ENCODE data around the gene LASP1. TPM values are rescaled to one million over a fixed set of nuclear protein-coding genes. Genes with fewer than 3 reads are reported as not detected.
"Not testable (repeated sequence)": the region's sequence is repeated elsewhere in the genome, so short reads cannot be mapped to it uniquely, and the experiment has no call there.

The LASP1 gene
- total RNA-seq, 1 donor from 2014 or later: 127 TPM

- intact Hi-C loops (cut with DNase I): no loop called here
- DNase-seq (ENCODE audit: low spot score) (no peak), ATAC-seq (no peak)
These were observed 49.1 kb downstream of the LASP1 start for GRCh38 chr17:38918916-38919315.

- ATAC-seq (no peak), DNase-seq (ENCODE audit: low spot score) (peak; percentile 51)
These were observed 49.6 kb downstream of the LASP1 start for GRCh38 chr17:38919316-38920078.

GRCh38 chr17:38920374-38921291 lies 50.8 kb downstream of the LASP1 start:
- ATAC-seq (peak; percentile 2), DNase-seq (ENCODE audit: low spot score) (peak; percentile 31)
- intact Hi-C loops (cut with DNase I): no loop called here

More at GRCh38 chr17:38919316-38920078, 49.6 kb downstream of the LASP1 start:
- intact Hi-C loops (cut with DNase I): no loop called here

GRCh38 chr17:38921756-38922411 lies 52.0 kb downstream of the LASP1 start:
- DNase-seq (ENCODE audit: low spot score) (peak; percentile 48), ATAC-seq (no peak)
- intact Hi-C loops (cut with DNase I): no loop called here

GRCh38 chr17:38922538-38923297 lies 52.9 kb downstream of the LASP1 start:
- peak; percentile 85 for DNase-seq (ENCODE audit: low spot score)
- intact Hi-C loops (cut with DNase I): no loop called here
- ATAC-seq: peak; percentile 62

GRCh38 chr17:38925263-38925995 lies 55.6 kb downstream of the LASP1 start, which contains the start of gene LASP1NB:
LASP1NB (plus strand) TSS chr17:38925614.
- intact Hi-C loops (cut with DNase I): no loop called here
- ATAC-seq (peak; percentile 77), DNase-seq (ENCODE audit: low spot score) (peak; percentile 62)

- DNase-seq (ENCODE audit: low spot score) (peak; percentile 44), ATAC-seq (no peak)
- intact Hi-C loops (cut with DNase I): no loop called here
These were observed 56.6 kb downstream of the LASP1 start for GRCh38 chr17:38926293-38927070.

GRCh38 chr17:38930782-38931181 lies 60.9 kb downstream of the LASP1 start:
- intact Hi-C loops (cut with DNase I): not testable (repeated sequence)

GRCh38 chr17:38933962-38934361 lies 64.1 kb downstream of the LASP1 start:
- DNase-seq (ENCODE audit: low spot score); ATAC-seq; intact Hi-C loops (cut with DNase I): not testable (repeated sequence)

More at GRCh38 chr17:38930782-38931181, 60.9 kb downstream of the LASP1 start:
- not testable (repeated sequence) for DNase-seq (ENCODE audit: low spot score); ATAC-seq

- DNase-seq (ENCODE audit: low spot score) (no peak), ATAC-seq (no peak)
- intact Hi-C loops (cut with DNase I): no loop called here
These were observed 70.1 kb downstream of the LASP1 start for GRCh38 chr17:38939987-38940386.

- intact Hi-C loops (cut with DNase I): no loop called here
- DNase-seq (ENCODE audit: low spot score) (no peak), ATAC-seq (peak; percentile 24)
These were observed 70.5 kb downstream of the LASP1 start for GRCh38 chr17:38940404-38940803.

- DNase-seq (ENCODE audit: low spot score): no peak
- intact Hi-C loops (cut with DNase I): no loop called here
- no peak for ATAC-seq
These were observed 73.0 kb downstream of the LASP1 start for GRCh38 chr17:38942696-38943334.

GRCh38 chr17:38943607-38944006 lies 73.7 kb downstream of the LASP1 start:
- intact Hi-C loops (cut with DNase I): no loop called here
- DNase-seq (ENCODE audit: low spot score) (no peak), ATAC-seq (no peak)

- no peak for ATAC-seq
- intact Hi-C loops (cut with DNase I): no loop called here
These were observed 77.3 kb downstream of the LASP1 start for GRCh38 chr17:38947189-38947588.

GRCh38 chr17:38953800-38954199 lies 83.9 kb downstream of the LASP1 start:
- DNase-seq (ENCODE audit: low spot score); ATAC-seq; intact Hi-C loops (cut with DNase I): not testable (repeated sequence)

More at GRCh38 chr17:38947189-38947588, 77.3 kb downstream of the LASP1 start:
- no peak for DNase-seq (ENCODE audit: low spot score)

GRCh38 chr17:38958326-38958725 lies 88.5 kb downstream of the LASP1 start:
- no peak for DNase-seq (ENCODE audit: low spot score)
- ATAC-seq: no peak
- intact Hi-C loops (cut with DNase I): no loop called here

GRCh38 chr17:38958756-38959155 lies 88.9 kb downstream of the LASP1 start:
- intact Hi-C loops (cut with DNase I): no loop called here
- DNase-seq (ENCODE audit: low spot score) (no peak), ATAC-seq (no peak)
